Adrenal gland (tissue), 19 donors: ENCODE measurements around the gene SVIP. TPM values are rescaled to one million over a fixed set of nuclear protein-coding genes. Genes with fewer than 3 reads are reported as not detected.

ENCODE experiments used
- DNase-seq, 7 donors: peaks; one replicate each; pipeline ENCODE4 v3.0.0-alpha.2; 2019 to 2020
- H3K27ac ChIP-seq, 5 donors: fragments of 200-600 bp; sonication (generic) in 4 of 5; 1 replicate in 3 of 5; 2 replicates in 2 of 5; pipeline versions ENCODE4 v1.5.1 to v1.8.0; 2016 to 2020; ENCODE audit warnings: mild to moderate bottlenecking in 1 of 5
- H3K27me3 ChIP-seq: fragments of 200-600 bp; 2 replicates; pipeline ENCODE4 v1.8.0; 2021
- H3K36me3 ChIP-seq, 2 donors: fragments of 200-600 bp; replicated peaks in 1 of 2; 1 replicate in 1 of 2; 2 replicates in 1 of 2; pipeline versions ENCODE4 v1.5.1 to v1.8.0; 2018 to 2022
- H3K4me1 ChIP-seq, 2 donors: fragments of 200-600 bp; replicated peaks in 1 of 2; 1 replicate in 1 of 2; 2 replicates in 1 of 2; pipeline versions ENCODE4 v1.5.1 to v1.8.0; 2018 to 2021
- H3K4me3 ChIP-seq, 4 donors: fragments of 200-600 bp; sonication (generic) in 3 of 4; one replicate each; pipeline ENCODE4 v1.5.1; 2016 to 2018
- H3K9me3 ChIP-seq, 3 donors: fragments of 200-600 bp; sonication (generic) in 1 of 3; replicated peaks in 1 of 3; 1 replicate in 2 of 3; 2 replicates in 1 of 3; pipeline versions ENCODE4 v1.5.1 to v1.8.0; 2016 to 2021
- POLR2A ChIP-seq, 2 donors: fragments of 450-650 bp; IDR thresholded peaks; one replicate each; pipeline ENCODE4 v1.6.1; 2017; ENCODE audit warnings: antibody characterized with exemption in 2 of 2, mild to moderate bottlenecking in 2 of 2, moderate library complexity in 1 of 2
- WGBS, 4 donors: extraction: QIAGEN DNeasy Blood & Tissue Kit in 2 of 4; methylation state at CpG; one replicate each; pipeline versions ENCODE4 v1.1.5 to v1.1.7; 2013 to 2017; 5-methylcytosine and 5-hydroxymethylcytosine counted together
- intact Hi-C, 2 donors: fragments of 100-400 bp; cut with DNase I; formaldehyde crosslinking; loops; one replicate each; pipeline versions ENCODE4 v1.14.1 to v1.15.0; 2022 to 2023
- long read RNA-seq, 10 donors: library from polyadenylated mRNA in 3 of 10; unstranded in 2 of 10; stranded (forward) in 1 of 10; transcript quantifications; one replicate each; pipeline ENCODE4 v2.0.0 and lab custom pipeline, GENCODE V29; 2021 to 2026
- polyA plus RNA-seq, 3 donors: library from polyadenylated mRNA; stranded (reverse); fragments of 200-250 nt in 2 of 3; fragments of 350-450 nt in 1 of 3; fragmentation: Illumina TruSeq in 1 of 3; extraction: RNeasy Lipid Tissue Mini Kit (QIAGEN cat#74804) in 1 of 3; gene quantifications; one replicate each; pipeline ENCODE4 v1.2.3, GENCODE V29; 2013 to 2014
- total RNA-seq, 9 donors: library from RNA; depleted of rRNA in 4 of 9; stranded (reverse); fragments of >200 nt in 4 of 9; fragments of 120-200 nt in 1 of 9; fragmentation: NEBNext Ultra II Directional in 1 of 9; extraction: Animal tissue kit (Norgen Biotek cat#: 25700) in 1 of 9; gene quantifications; one replicate each; pipeline versions ENCODE4 v1.1.0 to v1.2.4, GENCODE V29; 2013 to 2023
- TF ChIP-seq, protein P1 (sequence below), 6 experiments: fragments of 450-650 bp in 4 of 6; fragments of 200-600 bp in 2 of 6; sonication (generic) in 1 of 6; IDR thresholded peaks; 1 replicate in 5 of 6; 2 replicates in 1 of 6; pipeline versions ENCODE4 v1.5.1 to v1.8.0; 2016 to 2021; ENCODE audit warnings: antibody characterized with exemption in 6 of 6, mild to moderate bottlenecking in 2 of 6, moderate library complexity in 1 of 6
- donor health status: healthy with polysubstance abuse.
- donor health status: Bipolar disorder and iron deficiency.
- donor health status: DM: yes; HTN: yes; CAD: no.
- donor health status: DM: no; HTN: no; CAD: no.
- donor health status: DM: no; HTN: no; CAD: no.
- donor health status: DM: yes; HTN: yes; CAD: no.

The SVIP gene
- total RNA-seq (10 to 100 TPM in 6 of 9 donors, 1 to 10 TPM in 3; 5.1 to 32.0 (median 12.9) TPM), polyA plus RNA-seq (10 to 100 TPM; 15.6 to 31.6 (median 21.0) TPM)
- long read RNA-seq, donor 1, full-length matches to known transcripts = 13 of 13 reads
- long read RNA-seq, donor 1, partial matches to known transcripts = 0 of 13 reads
- long read RNA-seq, donor 1, other reads (novel, unspliced or antisense) = 0 of 13 reads
- long read RNA-seq, donor 2, full-length matches to known transcripts = 10 of 10 reads
- long read RNA-seq, donor 2, partial matches to known transcripts = 0 of 10 reads
- long read RNA-seq, donor 2, other reads (novel, unspliced or antisense) = 0 of 10 reads
- long read RNA-seq, donor 3, full-length matches to known transcripts = 17 of 17 reads
- long read RNA-seq, donor 3, partial matches to known transcripts = 0 of 17 reads
- long read RNA-seq, donor 3, other reads (novel, unspliced or antisense) = 0 of 17 reads
- long read RNA-seq, donor 4, full-length matches to known transcripts = 7 of 7 reads
- long read RNA-seq, donor 4, partial matches to known transcripts = 0 of 7 reads
- long read RNA-seq, donor 4, other reads (novel, unspliced or antisense) = 0 of 7 reads
- long read RNA-seq, donor 5, full-length matches to known transcripts = 51 of 57 reads
- long read RNA-seq, donor 5, partial matches to known transcripts = 2 of 57 reads
- long read RNA-seq, donor 5, other reads (novel, unspliced or antisense) = 4 of 57 reads
- long read RNA-seq, donor 6, full-length matches to known transcripts = 7 of 8 reads
- long read RNA-seq, donor 6, partial matches to known transcripts = 0 of 8 reads
- long read RNA-seq, donor 6, other reads (novel, unspliced or antisense) = 1 of 8 reads
- long read RNA-seq, donor 7, full-length matches to known transcripts = 7 of 7 reads
- long read RNA-seq, donor 7, partial matches to known transcripts = 0 of 7 reads
- long read RNA-seq, donor 7, other reads (novel, unspliced or antisense) = 0 of 7 reads
- long read RNA-seq, donor 8, full-length matches to known transcripts = 11 of 11 reads
- long read RNA-seq, donor 8, partial matches to known transcripts = 0 of 11 reads
- long read RNA-seq, donor 8, other reads (novel, unspliced or antisense) = 0 of 11 reads
- long read RNA-seq, donor 9, full-length matches to known transcripts = 6 of 6 reads
- long read RNA-seq, donor 9, partial matches to known transcripts = 0 of 6 reads
- long read RNA-seq, donor 9, other reads (novel, unspliced or antisense) = 0 of 6 reads
- long read RNA-seq, donor 10, full-length matches to known transcripts = 1 of 1 reads
- long read RNA-seq, donor 10, partial matches to known transcripts = 0 of 1 reads
- long read RNA-seq, donor 10, other reads (novel, unspliced or antisense) = 0 of 1 reads

GRCh38 chr11:22829231-22830081, at the start of gene SVIP:
SVIP (minus strand) TSS chr11:22829801; CDS start chr11:22829748, 53 bp downstream.
- Histone ChIP-seq H3K27me3 (no peaks in the 10 kb centered on the region), H3K4me3 (peak within 1 kb of the TSS; percentile 53 to 99 (median 80)), H3K36me3 (peaks cover 0 to 12% of the 10 kb centered on the region in 2 donors), H3K4me1 (peaks cover 0 to 7% of the 10 kb centered on the region in 2 donors), H3K27ac (peak within 1 kb of the TSS in 4 of 5 donors; percentile 69 to 92 (median 78)), H3K9me3 (no peaks in the 10 kb centered on the region)
- 0 to 1% (median 0%) methylated on average over 23 to 79 of the region's 79 CpGs for WGBS, 4 donors
- peak; percentile 95 to 97 (median 96) for DNase-seq
- peak; percentile 76 to 81 for TF ChIP-seq POLR2A (IDR thresholded peaks at IDR 0.05)
- TF ChIP-seq, protein P1, sequence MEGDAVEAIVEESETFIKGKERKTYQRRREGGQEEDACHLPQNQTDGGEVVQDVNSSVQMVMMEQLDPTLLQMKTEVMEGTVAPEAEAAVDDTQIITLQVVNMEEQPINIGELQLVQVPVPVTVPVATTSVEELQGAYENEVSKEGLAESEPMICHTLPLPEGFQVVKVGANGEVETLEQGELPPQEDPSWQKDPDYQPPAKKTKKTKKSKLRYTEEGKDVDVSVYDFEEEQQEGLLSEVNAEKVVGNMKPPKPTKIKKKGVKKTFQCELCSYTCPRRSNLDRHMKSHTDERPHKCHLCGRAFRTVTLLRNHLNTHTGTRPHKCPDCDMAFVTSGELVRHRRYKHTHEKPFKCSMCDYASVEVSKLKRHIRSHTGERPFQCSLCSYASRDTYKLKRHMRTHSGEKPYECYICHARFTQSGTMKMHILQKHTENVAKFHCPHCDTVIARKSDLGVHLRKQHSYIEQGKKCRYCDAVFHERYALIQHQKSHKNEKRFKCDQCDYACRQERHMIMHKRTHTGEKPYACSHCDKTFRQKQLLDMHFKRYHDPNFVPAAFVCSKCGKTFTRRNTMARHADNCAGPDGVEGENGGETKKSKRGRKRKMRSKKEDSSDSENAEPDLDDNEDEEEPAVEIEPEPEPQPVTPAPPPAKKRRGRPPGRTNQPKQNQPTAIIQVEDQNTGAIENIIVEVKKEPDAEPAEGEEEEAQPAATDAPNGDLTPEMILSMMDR (IDR thresholded peaks at IDR 0.05) = peak in 5 of 6 experiments; percentile 37 to 61 (median 49)
- intact Hi-C loops = no loop called here

GRCh38 chr11:22878604-22879003, 49.0 kb upstream of the SVIP start:
- DNase-seq = no peak
- Histone ChIP-seq H3K27me3 (no peaks in the 10 kb centered on the region), H3K4me1 (no peaks in the 10 kb centered on the region), H3K36me3 (no peaks in the 10 kb centered on the region), H3K27ac (no peak overlapping the region), H3K9me3 (no peaks in the 10 kb centered on the region), H3K4me3 (no peak overlapping the region)
- TF ChIP-seq, protein P1 (IDR thresholded peaks at IDR 0.05) = no peak
- TF ChIP-seq POLR2A (IDR thresholded peaks at IDR 0.05) = no peak
- intact Hi-C loops = no loop called here

DNA sequence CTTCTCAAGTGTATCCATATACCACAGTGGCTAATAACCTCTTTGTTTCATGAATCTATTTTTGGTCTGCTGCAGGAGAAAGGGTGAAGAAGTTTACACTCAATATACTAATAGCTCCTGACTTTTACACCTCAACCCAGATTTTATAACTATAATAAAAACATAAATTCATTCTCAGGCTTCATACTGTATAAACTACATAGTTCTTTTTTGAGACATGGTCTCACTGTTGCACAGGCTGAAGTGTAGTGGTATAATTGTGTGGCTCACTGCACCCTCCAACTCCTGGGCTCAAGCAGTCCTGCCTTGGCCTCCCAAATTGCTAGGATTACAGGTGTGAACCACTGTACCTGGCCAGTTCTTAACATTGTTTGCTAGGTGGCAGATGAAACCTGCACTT, 48.4 kb upstream of the SVIP start:
- Histone ChIP-seq H3K4me3 (no peak overlapping the region), H3K27ac (no peak overlapping the region), H3K9me3 (no peaks in the 10 kb centered on the region), H3K27me3 (no peaks in the 10 kb centered on the region), H3K36me3 (no peaks in the 10 kb centered on the region), H3K4me1 (no peaks in the 10 kb centered on the region)
- no peak for TF ChIP-seq POLR2A (IDR thresholded peaks at IDR 0.05)
- TF ChIP-seq, protein P1 (IDR thresholded peaks at IDR 0.05) = no peak
- intact Hi-C loops = no loop called here
- DNase-seq = no peak
